H9 (cell line): ENCODE measurements around the gene MAST2. TPM values are rescaled to one million over a fixed set of nuclear protein-coding genes. Genes with fewer than 3 reads are reported as not detected.

Experiments
- DNase-seq: peaks from one replicate; pipeline ENCODE4 v3.0.0-alpha.2; 2017
- H2AFZ ChIP-seq: one replicate; pipeline ENCODE4 v1.6.1; 2013; ENCODE audit warnings: mild to moderate bottlenecking, low read length, control low read depth, moderate library complexity
- H2AK5ac ChIP-seq: 2 replicates; pipeline ENCODE4 v1.6.1; 2013; ENCODE audit warnings: low read length, control low read depth, mixed read lengths; ENCODE audit not compliant: insufficient read length
- H2BK120ac ChIP-seq: one replicate; pipeline ENCODE4 v1.6.1; 2013; ENCODE audit warnings: low read depth, mild to moderate bottlenecking, low read length, control low read depth, inconsistent platforms; ENCODE audit not compliant: poor library complexity, severe bottlenecking
- H2BK12ac ChIP-seq: 2 replicates; pipeline ENCODE4 v1.6.1; 2013; ENCODE audit warnings: low read length, control low read depth, mixed read lengths, low read depth; ENCODE audit not compliant: insufficient read length
- H2BK15ac ChIP-seq: 2 replicates; pipeline ENCODE4 v1.6.1; 2013; ENCODE audit warnings: low read depth, low read length, control low read depth
- H2BK20ac ChIP-seq: one replicate; pipeline ENCODE4 v1.6.1; 2013; ENCODE audit warnings: low read depth, mild to moderate bottlenecking, low read length, control low read depth, inconsistent platforms; ENCODE audit not compliant: poor library complexity, severe bottlenecking
- H2BK5ac ChIP-seq: 2 replicates; pipeline ENCODE4 v1.6.1; 2013; ENCODE audit warnings: low read length, control low read depth, mixed read lengths; ENCODE audit not compliant: insufficient read length
- H3K14ac ChIP-seq: 2 replicates; pipeline ENCODE4 v1.6.1; 2013; ENCODE audit warnings: low read length, control low read depth; ENCODE audit not compliant: insufficient read depth
- H3K18ac ChIP-seq: 2 replicates; pipeline ENCODE4 v1.6.1; 2013; ENCODE audit warnings: low read depth, mild to moderate bottlenecking, mixed read lengths, low read length, control low read depth; ENCODE audit not compliant: insufficient read length
- H3K23ac ChIP-seq: 2 replicates; pipeline ENCODE4 v1.6.1; 2013; ENCODE audit warnings: low read length, control low read depth, mixed read lengths, low read depth; ENCODE audit not compliant: insufficient read length
- H3K23me2 ChIP-seq: 2 replicates; pipeline ENCODE4 v1.6.1; 2013; ENCODE audit warnings: low read depth, mild to moderate bottlenecking, mixed read lengths, low read length, control low read depth; ENCODE audit not compliant: insufficient read length, poor library complexity, severe bottlenecking
- H3K27ac ChIP-seq: 2 replicates; pipeline ENCODE4 v1.5.1; 2013; ENCODE audit warnings: low read length, control low read depth, mixed read lengths, low read depth; ENCODE audit not compliant: insufficient read length
- H3K27me3 ChIP-seq: 2 replicates; pipeline ENCODE4 v1.6.1; 2013; ENCODE audit warnings: low read length, control low read depth, inconsistent platforms; ENCODE audit not compliant: insufficient read depth
- H3K4ac ChIP-seq: 2 replicates; pipeline ENCODE4 v1.6.1; 2013; ENCODE audit warnings: low read depth, mild to moderate bottlenecking, control low read depth, inconsistent platforms, low read length, moderate library complexity
- H3K4me1 ChIP-seq: 2 replicates; pipeline ENCODE4 v1.6.1; 2013; ENCODE audit warnings: low read length, control low read depth, inconsistent platforms; ENCODE audit not compliant: insufficient read depth
- H3K4me2 ChIP-seq: 2 replicates; pipeline ENCODE4 v1.6.1; 2013; ENCODE audit warnings: low read length, control low read depth, mixed read lengths; ENCODE audit not compliant: insufficient read length, insufficient read depth
- H3K56ac ChIP-seq: 2 replicates; pipeline ENCODE4 v1.6.1; 2013; ENCODE audit warnings: low read depth, mild to moderate bottlenecking, mixed read lengths, low read length, control low read depth; ENCODE audit not compliant: insufficient read length
- H3K79me1 ChIP-seq: 2 replicates; pipeline ENCODE4 v1.6.1; 2013; ENCODE audit warnings: low read depth, mild to moderate bottlenecking, moderate library complexity, low read length, control low read depth, inconsistent platforms; ENCODE audit not compliant: insufficient read depth, poor library complexity, severe bottlenecking
- H3K79me2 ChIP-seq: 2 replicates; pipeline ENCODE4 v1.6.1; 2013; ENCODE audit warnings: low read length, control low read depth, inconsistent platforms; ENCODE audit not compliant: insufficient read depth
- H3K9ac ChIP-seq: 2 replicates; pipeline ENCODE4 v1.6.1; 2013; ENCODE audit warnings: low read length, control low read depth, mixed read lengths; ENCODE audit not compliant: insufficient read length; ENCODE audit errors: extremely low read depth
- H3K9me3 ChIP-seq: one replicate; pipeline ENCODE4 v1.6.1; 2013; ENCODE audit warnings: low read depth, low read length, inconsistent platforms; ENCODE audit not compliant: control insufficient read depth
- H3T11ph ChIP-seq: one replicate; pipeline ENCODE4 v1.6.1; 2013; ENCODE audit warnings: mild to moderate bottlenecking, low read length, control low read depth, inconsistent platforms
- H4K20me1 ChIP-seq: one replicate; pipeline ENCODE4 v1.6.1; 2013; ENCODE audit not compliant: control insufficient read depth, insufficient read length, insufficient read depth
- H4K5ac ChIP-seq: 2 replicates; pipeline ENCODE4 v1.6.1; 2013; ENCODE audit warnings: low read depth, mild to moderate bottlenecking, mixed read lengths, low read length, control low read depth; ENCODE audit not compliant: insufficient read length
- H4K8ac ChIP-seq: replicated peaks from 2 replicates; pipeline ENCODE4 v1.6.1; 2013; ENCODE audit warnings: low read length, control low read depth, mixed read lengths, low read depth; ENCODE audit not compliant: insufficient read length
- H4K91ac ChIP-seq: 2 replicates; pipeline ENCODE4 v1.6.1; 2013; ENCODE audit warnings: low read depth, mild to moderate bottlenecking, moderate library complexity, mixed read lengths, low read length, control low read depth; ENCODE audit not compliant: insufficient read length
- H3K27ac Mint-ChIP-seq, 3 experiments: 2 replicates in 2 of 3; 3 replicates in 1 of 3; pipeline ENCODE4 v1.8.0; 2020 to 2021; ENCODE audit warnings: mixed read lengths in 3 of 3, mild to moderate bottlenecking in 1 of 3, moderate library complexity in 1 of 3
- H3K27me3 Mint-ChIP-seq: 2 replicates; pipeline ENCODE4 v1.8.0; 2021; ENCODE audit warnings: low read depth, mild to moderate bottlenecking, moderate library complexity, mixed read lengths
- H3K36me3 Mint-ChIP-seq, 3 experiments: 2 replicates in 2 of 3; 3 replicates in 1 of 3; pipeline ENCODE4 v1.8.0; 2020 to 2021; ENCODE audit warnings: low read depth in 3 of 3, mixed read lengths in 3 of 3; ENCODE audit not compliant: insufficient read depth in 1 of 3
- H3K4me1 Mint-ChIP-seq, 2 experiments: 2 replicates each; pipeline ENCODE4 v1.8.0; 2020; ENCODE audit warnings: mixed read lengths in 2 of 2
- H3K4me3 Mint-ChIP-seq, 2 experiments: 2 replicates in 1 of 2; 3 replicates in 1 of 2; pipeline ENCODE4 v1.8.0; 2020 to 2021; ENCODE audit warnings: mild to moderate bottlenecking in 2 of 2, mixed read lengths in 2 of 2, moderate library complexity in 1 of 2
- H3K9me3 Mint-ChIP-seq, 2 experiments: 2 replicates in 1 of 2; 3 replicates in 1 of 2; pipeline ENCODE4 v1.8.0; 2020; ENCODE audit warnings: mild to moderate bottlenecking in 2 of 2, mixed read lengths in 2 of 2, moderate library complexity in 1 of 2
- CTCF ChIP-seq: fragments of 200-600 bp; sonication (generic); conservative IDR thresholded peaks from 3 replicates; pipeline ENCODE4 v1.8.0; 2021; ENCODE audit warnings: antibody characterized with exemption, mild to moderate bottlenecking
- WGBS: extraction: QIAGEN DNeasy Blood & Tissue Kit; methylation state at CpG from one replicate; pipeline ENCODE4 v1.1.7; 2013; ENCODE audit warnings: missing lambda C conversion rate, low lambda C conversion rate, mixed read lengths; ENCODE audit not compliant: insufficient read length; ENCODE audit errors: extremely low coverage; 5-methylcytosine and 5-hydroxymethylcytosine counted together
- total RNA-seq: library from RNA; stranded (reverse); gene quantifications from 2 replicates; pipeline ENCODE4 v1.2.1, GENCODE V29; 2021

MAST2 gene
- total RNA-seq, 1 experiment from 2014 or later, result 28.8 TPM

GRCh38 chr1:45923343-45923742, 119.9 kb downstream of the MAST2 start:
- H3K9me3 ChIP-seq, result no peaks in the 10 kb centered on the region
- H3K23me2 ChIP-seq, result no peaks in the 10 kb centered on the region
- no peaks in the 10 kb centered on the region for H3K79me2 ChIP-seq
- Mint-ChIP-seq H3K4me1 (peaks cover 46 to 47% of the 10 kb centered on the region in 2 experiments), H3K9me3 (no peaks in the 10 kb centered on the region; a peak in 1 of 5 replicates), H3K4me3 (no peak overlapping the region), H3K27me3 (no peaks in the 10 kb centered on the region), H3K27ac (no peak overlapping the region), H3K36me3 (0 out of 7 replicates have a peak, but pooled peaks cover 0 to 1% (median 0%) of the 10 kb centered on the region in 3 experiments)
- no peak overlapping the region for H3T11ph ChIP-seq
- no peak overlapping the region for H3K4me2 ChIP-seq
- H2BK15ac ChIP-seq, result no peak overlapping the region
- no peak overlapping the region for H3K23ac ChIP-seq
- no peak for TF ChIP-seq CTCF
- no peak overlapping the region for H2BK5ac ChIP-seq
- no peak for DNase-seq
- no peak overlapping the region for H3K27ac ChIP-seq
- no peak overlapping the region for H3K4ac ChIP-seq
- no peak overlapping the region for H2AFZ ChIP-seq
- H3K79me1 ChIP-seq, result no peaks in the 10 kb centered on the region
- WGBS, result no CpG with 5 or more reads among the region's 4 CpGs
- H3K4me1 ChIP-seq, result peaks cover 14% of the 10 kb centered on the region
- H3K18ac ChIP-seq, result no peak overlapping the region
- no peak overlapping the region for H2BK12ac ChIP-seq
- no peak overlapping the region for H4K5ac ChIP-seq
- no peak overlapping the region for H3K14ac ChIP-seq
- no peak overlapping the region for H3K56ac ChIP-seq
- no peak overlapping the region for H2AK5ac ChIP-seq
- H2BK20ac ChIP-seq, result no peak overlapping the region
- no peaks in the 10 kb centered on the region for H4K20me1 ChIP-seq
- no peak overlapping the region for H4K91ac ChIP-seq
- no peak overlapping the region for H4K8ac ChIP-seq
- no peak overlapping the region for H3K9ac ChIP-seq
- no peak overlapping the region for H2BK120ac ChIP-seq
- no peaks in the 10 kb centered on the region for H3K27me3 ChIP-seq
